Astrocyte (in vitro differentiated cells and primary cell): ENCODE results near the gene GXYLT2. TPM values are rescaled to one million over a fixed set of nuclear protein-coding genes. Genes with fewer than 3 reads are reported as not detected.

Experiments
- DNase-seq: peaks from one replicate; pipeline ENCODE4 v3.0.0-alpha.2; 2010; ENCODE audit warnings: low read depth
- FAIRE-seq: peaks from 2 replicates; lab custom pipeline; 2011; peaks lifted over from hg19 to GRCh38; lab: Jason Lieb, UNC
- H2AFZ ChIP-seq: 2 replicates; pipeline ENCODE4 v1.6.0; 2012; ENCODE audit warnings: low read depth, low read length, inconsistent platforms
- H3K27ac ChIP-seq: 2 replicates; pipeline ENCODE4 v1.5.1; 2011; ENCODE audit warnings: low read depth, low read length, inconsistent platforms
- H3K27me3 ChIP-seq: 2 replicates; pipeline ENCODE4 v1.6.0; 2011; ENCODE audit warnings: low read length, inconsistent platforms; ENCODE audit not compliant: insufficient read depth
- H3K36me3 ChIP-seq: 2 replicates; pipeline ENCODE4 v1.5.1; 2011; ENCODE audit warnings: low read length, inconsistent platforms; ENCODE audit not compliant: insufficient read depth
- H3K4me1 ChIP-seq: 2 replicates; pipeline ENCODE4 v1.5.1; 2011; ENCODE audit warnings: low read length, inconsistent platforms; ENCODE audit not compliant: insufficient read depth
- H3K4me2 ChIP-seq: 2 replicates; pipeline ENCODE4 v1.6.0; 2012; ENCODE audit warnings: low read length, inconsistent platforms
- H3K4me3 ChIP-seq: 2 replicates; pipeline ENCODE4 v1.5.1; 2011; ENCODE audit warnings: low read depth, mild to moderate bottlenecking, low read length, inconsistent platforms; ENCODE audit not compliant: insufficient read depth
- H3K79me2 ChIP-seq: 2 replicates; pipeline ENCODE4 v1.6.0; 2012; ENCODE audit warnings: mild to moderate bottlenecking, low read length, inconsistent platforms; ENCODE audit not compliant: insufficient read depth
- H3K9ac ChIP-seq: 2 replicates; pipeline ENCODE4 v1.6.0; 2012; ENCODE audit warnings: mild to moderate bottlenecking, low read length, inconsistent platforms
- H3K9me3 ChIP-seq: 2 replicates; pipeline ENCODE4 v1.5.1; 2012; ENCODE audit warnings: low read depth, mild to moderate bottlenecking, low read length, inconsistent platforms; ENCODE audit not compliant: insufficient read depth
- H4K20me1 ChIP-seq: 2 replicates; pipeline ENCODE4 v1.6.0; 2012; ENCODE audit warnings: low read length, inconsistent platforms; ENCODE audit not compliant: insufficient read depth
- H3K27ac Mint-ChIP-seq: one replicate; pipeline ENCODE4 v1.8.0; 2021; ENCODE audit warnings: mild to moderate bottlenecking, mixed read lengths; ENCODE audit not compliant: unreplicated experiment
- H3K27me3 Mint-ChIP-seq: one replicate; pipeline ENCODE4 v1.8.0; 2021; ENCODE audit warnings: low read depth, mixed read lengths; ENCODE audit not compliant: unreplicated experiment
- H3K36me3 Mint-ChIP-seq: one replicate; pipeline ENCODE4 v1.8.0; 2021; ENCODE audit warnings: low read depth, mixed read lengths; ENCODE audit not compliant: unreplicated experiment
- H3K4me1 Mint-ChIP-seq: one replicate; pipeline ENCODE4 v1.8.0; 2021; ENCODE audit warnings: low read depth, mixed read lengths; ENCODE audit not compliant: unreplicated experiment
- H3K4me3 Mint-ChIP-seq: one replicate; pipeline ENCODE4 v1.8.0; 2021; ENCODE audit warnings: mild to moderate bottlenecking, moderate library complexity, mixed read lengths; ENCODE audit not compliant: unreplicated experiment
- H3K9me3 Mint-ChIP-seq: one replicate; pipeline ENCODE4 v1.8.0; 2021; ENCODE audit warnings: mild to moderate bottlenecking, mixed read lengths; ENCODE audit not compliant: unreplicated experiment
- CTCF ChIP-seq: IDR thresholded peaks from 2 replicates; pipeline ENCODE4 v1.5.1; 2011; ENCODE audit warnings: low read depth, mild to moderate bottlenecking, inconsistent platforms, low read length, moderate library complexity; ENCODE audit not compliant: insufficient read depth
- EZH2 ChIP-seq: IDR thresholded peaks from 2 replicates; pipeline ENCODE4 v1.6.1; 2012; ENCODE audit warnings: mild to moderate bottlenecking, low read length, inconsistent platforms; ENCODE audit not compliant: insufficient read depth
- total RNA-seq: library from RNA; stranded (reverse); gene quantifications from 2 replicates; pipeline ENCODE4 v1.2.1, GENCODE V29; 2021

GXYLT2 gene
- total RNA-seq, 1 donor from 2014 or later, result 62.6 TPM

- H3K79me2 ChIP-seq, result peaks cover 43% of the 10 kb centered on the region
- TF ChIP-seq CTCF, result no peak
- TF ChIP-seq EZH2, result no peak
- no peaks in the 10 kb centered on the region for H3K9me3 ChIP-seq
- H3K9me3 Mint-ChIP-seq, result no peaks in the 10 kb centered on the region
- H3K27me3 Mint-ChIP-seq, result no peaks in the 10 kb centered on the region
- H3K27ac Mint-ChIP-seq, result no peak overlapping the region
- peaks cover 4% of the 10 kb centered on the region for H3K36me3 Mint-ChIP-seq
- H3K4me3 Mint-ChIP-seq, result no peak overlapping the region
- DNase-seq (peak; percentile 25), FAIRE-seq (no peak)
- no peak overlapping the region for H3K4me2 ChIP-seq
- H3K4me1 Mint-ChIP-seq, result peaks cover 19% of the 10 kb centered on the region
- peaks cover 30% of the 10 kb centered on the region for H4K20me1 ChIP-seq
- no peak overlapping the region for H3K9ac ChIP-seq
- H3K4me3 ChIP-seq, result no peak overlapping the region
- H3K36me3 ChIP-seq, result peaks cover 12% of the 10 kb centered on the region
- no peak overlapping the region for H3K27ac ChIP-seq
- H3K4me1 ChIP-seq, result peaks cover 13% of the 10 kb centered on the region
- peaks cover 3% of the 10 kb centered on the region for H3K27me3 ChIP-seq
- H2AFZ ChIP-seq, result no peak overlapping the region
Measured at GRCh38 chr3:72844436-72844993, 43.3 kb upstream of the GXYLT2 start.

DNA sequence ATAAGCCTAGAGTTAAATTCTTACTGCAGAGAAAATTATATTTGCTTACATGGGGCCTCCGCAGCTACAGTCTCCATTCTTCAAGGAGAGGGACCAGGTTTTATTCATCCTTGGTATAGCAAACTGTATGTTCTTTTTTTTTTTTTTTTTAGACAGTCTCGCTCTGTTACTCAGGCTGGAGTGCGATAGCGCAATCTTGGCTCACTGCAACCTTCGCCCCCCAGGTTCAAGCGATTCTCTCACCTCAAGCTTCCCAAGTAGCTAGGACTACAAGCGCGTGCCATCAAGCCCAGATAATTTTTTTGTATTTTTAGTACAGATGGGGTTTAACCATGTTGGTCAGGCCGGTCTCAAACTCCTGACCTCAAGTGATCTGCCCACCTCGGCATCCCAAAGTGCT is 41.7 kb upstream of the GXYLT2 start:
- peaks cover 4% of the 10 kb centered on the region for H3K36me3 Mint-ChIP-seq
- no peak for FAIRE-seq
- no peak overlapping the region for H3K9ac ChIP-seq
- peaks cover 13% of the 10 kb centered on the region for H3K4me1 ChIP-seq
- peaks cover 43% of the 10 kb centered on the region for H3K79me2 ChIP-seq
- H3K9me3 ChIP-seq, result no peaks in the 10 kb centered on the region
- DNase-seq, result no peak
- TF ChIP-seq CTCF, result no peak
- TF ChIP-seq EZH2, result no peak
- no peak overlapping the region for H3K27ac ChIP-seq
- peak overlapping the region; percentile 98 for H3K4me3 Mint-ChIP-seq
- H3K27ac Mint-ChIP-seq, result no peak overlapping the region
- H3K36me3 ChIP-seq, result peaks cover 8% of the 10 kb centered on the region
- peaks cover 30% of the 10 kb centered on the region for H4K20me1 ChIP-seq
- no peak overlapping the region for H2AFZ ChIP-seq
- no peak overlapping the region for H3K4me2 ChIP-seq
- no peaks in the 10 kb centered on the region for H3K27me3 Mint-ChIP-seq
- no peak overlapping the region for H3K4me3 ChIP-seq
- peaks cover 19% of the 10 kb centered on the region for H3K4me1 Mint-ChIP-seq
- H3K9me3 Mint-ChIP-seq, result no peaks in the 10 kb centered on the region
- H3K27me3 ChIP-seq, result peaks cover 3% of the 10 kb centered on the region

DNA sequence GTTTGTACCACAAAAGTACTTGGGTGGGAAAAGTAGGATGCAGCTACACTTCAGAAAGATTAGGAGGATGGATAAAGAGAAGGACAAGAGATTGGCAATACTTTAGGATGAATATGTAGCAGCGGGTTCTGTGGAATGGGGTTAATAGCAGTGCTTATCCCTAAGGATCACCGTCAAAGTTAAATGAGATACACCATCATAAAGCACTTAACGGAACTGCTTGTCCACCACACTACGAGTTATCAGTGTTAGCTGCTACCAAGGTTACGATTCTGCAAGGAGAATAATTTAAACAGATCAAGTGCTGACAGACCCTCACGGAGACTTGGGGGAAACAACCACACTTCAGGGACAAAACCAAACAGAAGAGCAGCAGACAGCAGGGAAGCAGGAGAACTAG is 40.6 kb upstream of the GXYLT2 start:
- no peaks in the 10 kb centered on the region for H3K36me3 ChIP-seq
- no peaks in the 10 kb centered on the region for H3K9me3 Mint-ChIP-seq
- H3K36me3 Mint-ChIP-seq, result no peaks in the 10 kb centered on the region
- peak overlapping the region; percentile 98 for H3K4me2 ChIP-seq
- peaks cover 13% of the 10 kb centered on the region for H3K4me1 ChIP-seq
- H3K79me2 ChIP-seq, result peaks cover 43% of the 10 kb centered on the region
- peak overlapping the region; percentile 16 for H3K27ac Mint-ChIP-seq
- TF ChIP-seq EZH2 (no peak), CTCF (no peak)
- peak overlapping the region; percentile 98 for H3K4me3 Mint-ChIP-seq
- FAIRE-seq, result no peak
- H3K27ac ChIP-seq, result peak overlapping the region; percentile 47
- peaks cover 21% of the 10 kb centered on the region for H3K4me1 Mint-ChIP-seq
- H3K4me3 ChIP-seq, result peak overlapping the region; percentile 92
- H2AFZ ChIP-seq, result peak overlapping the region; percentile 91
- peak overlapping the region; percentile 85 for H3K9ac ChIP-seq
- H3K27me3 ChIP-seq, result peaks cover 3% of the 10 kb centered on the region
- DNase-seq, result no peak
- peaks cover 30% of the 10 kb centered on the region for H4K20me1 ChIP-seq
- H3K9me3 ChIP-seq, result no peaks in the 10 kb centered on the region
- no peaks in the 10 kb centered on the region for H3K27me3 Mint-ChIP-seq
